Epithelial cell of esophagus (primary cell): Measurements from ENCODE around the gene TRAPPC8.

Experiments used
- DNase-seq: peaks from one replicate; pipeline ENCODE4 v3.0.0; 2010; ENCODE audit warnings: low read depth
- H3K4me3 ChIP-seq: 2 replicates; pipeline ENCODE4 v1.5.1; 2011; ENCODE audit warnings: mild to moderate bottlenecking, low read length, control low read depth
- CTCF ChIP-seq: IDR thresholded peaks from 2 replicates; pipeline ENCODE4 v1.5.1; 2011; ENCODE audit warnings: low read depth, mild to moderate bottlenecking, low read length, control low read depth, inconsistent platforms; ENCODE audit not compliant: insufficient read depth; ENCODE audit errors: missing control alignments

Gene TRAPPC8

DNA sequence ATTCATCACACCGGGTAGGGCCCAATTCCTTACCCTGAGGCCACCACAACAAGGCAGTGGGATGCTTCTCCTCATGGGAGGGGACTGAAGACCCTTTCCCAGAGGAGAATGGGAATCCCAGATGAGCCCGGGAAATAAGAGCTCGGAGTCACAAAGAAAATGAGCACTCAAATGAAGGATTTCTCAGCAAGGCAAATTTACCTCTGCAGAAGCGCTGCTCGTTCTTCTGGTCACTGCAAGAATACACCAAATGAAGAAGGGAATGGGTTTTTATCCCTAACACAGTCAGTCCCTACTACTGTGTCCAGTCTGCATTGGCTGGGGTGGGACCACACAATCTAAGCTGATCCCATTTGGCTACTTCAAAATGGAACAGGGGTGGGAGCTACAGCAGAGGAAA lies 35.7 kb upstream of the TRAPPC8 start:
- TF ChIP-seq CTCF: no peak
- no peak overlapping the region for H3K4me3 ChIP-seq
- DNase-seq: no peak

DNA sequence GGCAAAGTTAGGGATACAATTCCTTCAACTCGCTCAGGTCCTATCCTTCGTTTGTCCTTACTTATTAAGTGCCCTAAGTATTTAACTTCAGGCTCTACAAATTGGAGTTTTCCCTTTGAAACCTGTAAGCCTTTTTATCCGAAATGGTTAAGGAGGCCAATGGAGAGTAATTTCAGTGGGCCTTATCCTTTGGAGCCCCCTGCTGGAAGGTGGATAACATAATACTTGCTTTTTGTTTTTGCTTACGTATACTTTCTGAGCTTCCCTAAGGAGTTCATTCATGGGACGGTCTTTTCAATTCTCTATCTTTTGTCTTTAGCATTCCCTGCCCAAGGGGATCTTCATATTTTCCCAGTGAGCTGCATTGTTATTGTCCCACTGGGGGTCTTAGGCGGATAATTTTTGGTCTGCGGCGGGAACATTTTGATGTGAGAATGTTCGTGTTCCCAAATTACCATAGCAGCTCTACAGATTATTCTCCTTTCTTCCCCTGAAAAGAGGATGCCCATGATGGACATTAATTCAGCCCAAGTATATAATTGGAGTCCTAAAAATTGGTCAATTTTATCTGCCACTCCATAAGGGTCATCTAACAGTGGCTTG lies 34.4 kb upstream of the TRAPPC8 start:
- TF ChIP-seq CTCF: peak; percentile 50
- H3K4me3 ChIP-seq: no peak overlapping the region
- peak; percentile 47 for DNase-seq

DNA sequence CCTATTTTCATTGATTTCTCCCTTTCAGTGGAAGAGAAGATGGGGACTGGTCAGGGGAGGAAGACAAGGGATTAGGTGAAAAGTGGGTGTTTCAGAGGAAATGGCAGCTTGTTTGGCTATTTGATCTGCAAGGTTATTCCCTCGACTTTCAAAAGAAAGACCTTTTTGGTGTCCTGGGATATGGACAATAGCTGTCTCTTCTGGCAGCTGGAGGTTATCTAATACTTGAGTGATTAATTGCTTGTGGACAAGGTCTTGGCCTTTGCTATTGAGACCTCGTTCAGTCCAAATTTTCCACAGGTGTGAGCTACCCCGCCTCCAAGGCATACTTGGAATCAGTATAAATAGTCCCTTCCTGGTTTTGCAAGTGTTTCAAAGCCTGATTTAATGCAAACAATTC lies 33.3 kb upstream of the TRAPPC8 start:
- no peak for TF ChIP-seq CTCF
- H3K4me3 ChIP-seq: no peak overlapping the region
- DNase-seq: no peak

DNA sequence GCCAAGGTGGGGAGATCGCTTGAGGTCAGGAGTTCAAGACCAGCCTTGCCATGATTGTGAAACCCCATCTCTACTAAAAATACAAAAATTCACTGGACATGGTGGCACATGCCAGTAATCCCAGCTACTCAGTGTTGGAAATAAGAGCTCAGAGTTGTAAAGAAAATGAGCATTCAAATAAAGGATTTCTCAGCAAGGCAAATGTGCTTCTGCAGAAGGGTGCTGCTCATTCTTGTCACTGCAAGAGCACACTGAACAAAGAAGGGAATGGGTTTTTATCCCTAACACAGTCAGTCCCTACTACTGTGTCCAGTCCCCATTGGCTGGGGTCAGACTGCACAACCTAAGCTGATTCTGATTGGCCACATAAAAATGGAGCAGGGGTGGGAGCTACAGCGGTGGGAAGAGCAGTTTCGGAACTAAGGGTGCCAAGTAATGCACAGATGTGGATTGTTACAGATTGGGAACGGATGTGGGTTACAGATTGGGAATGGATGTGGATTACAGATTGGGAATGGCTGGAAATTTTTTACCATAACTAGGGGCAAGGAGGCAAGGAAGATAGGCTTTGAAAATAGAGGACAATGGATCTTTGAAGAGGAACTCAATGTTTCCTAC lies 31.1 kb upstream of the TRAPPC8 start:
- no peak for DNase-seq
- H3K4me3 ChIP-seq: no peak overlapping the region
- TF ChIP-seq CTCF: no peak

- no peak for DNase-seq
- no peak for TF ChIP-seq CTCF
Observed at GRCh38 chr18:31970617-31971016, 27.7 kb upstream of the TRAPPC8 start.

DNA sequence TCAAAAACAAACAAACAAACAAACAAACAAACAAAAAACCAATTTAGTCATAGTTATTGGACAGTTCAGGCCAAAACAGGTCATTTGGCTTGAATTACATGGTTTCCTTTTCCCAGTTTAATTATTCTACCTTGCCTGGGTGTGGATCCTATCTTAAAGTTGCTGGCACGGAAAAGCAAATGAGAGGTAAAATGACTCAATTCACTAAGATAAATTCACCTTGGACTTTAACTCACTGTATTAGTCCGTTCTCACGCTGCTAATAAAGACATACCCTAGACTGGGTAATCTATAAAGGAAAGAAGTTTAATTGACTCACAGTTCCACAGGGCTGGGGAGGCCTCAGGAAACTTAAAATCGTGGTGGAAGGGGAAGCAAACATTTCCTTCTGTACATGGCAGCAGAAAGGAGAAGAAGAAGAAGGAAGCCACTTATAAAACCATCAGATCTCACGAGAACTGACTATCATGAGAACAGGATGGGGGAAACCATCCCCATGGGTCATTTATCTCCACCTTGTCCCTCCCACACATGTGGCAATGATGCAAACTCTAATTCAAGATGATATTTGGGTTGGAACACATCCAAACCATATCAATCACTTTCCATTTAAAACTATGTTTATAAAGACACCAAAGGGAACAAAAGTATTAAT lies 22.5 kb upstream of the TRAPPC8 start:
- no peak for DNase-seq
- no peak for TF ChIP-seq CTCF
- H3K4me3 ChIP-seq: no peak overlapping the region

More at GRCh38 chr18:31970617-31971016, 27.7 kb upstream of the TRAPPC8 start:
- no peak overlapping the region for H3K4me3 ChIP-seq

- TF ChIP-seq CTCF: no peak
- DNase-seq: no peak
- no peak overlapping the region for H3K4me3 ChIP-seq
Observed at GRCh38 chr18:31957728-31958127, 14.8 kb upstream of the TRAPPC8 start.
